Transverse colon (tissue), 4 donors: Measurements from ENCODE around the gene FAM120B. TPM values are rescaled to one million over a fixed set of nuclear protein-coding genes. Genes with fewer than 3 reads are reported as not detected.

Experiments
- DNase-seq: peaks from one replicate; pipeline ENCODE4 v3.0.0-alpha.2; 2019
- H3K27ac ChIP-seq, 4 donors: fragments of 200-600 bp; sonication (generic); 2 replicates each; pipeline ENCODE4 v1.5.1; 2016 to 2018; ENCODE audit warnings: inconsistent platforms in 4 of 4
- H3K27me3 ChIP-seq: fragments of 200-600 bp; sonication (generic); 2 replicates; pipeline ENCODE4 v1.5.1; 2017; ENCODE audit warnings: inconsistent platforms
- H3K36me3 ChIP-seq, 4 donors: fragments of 200-600 bp; sonication (generic); 2 replicates each; pipeline ENCODE4 v1.5.1; 2017 to 2019; ENCODE audit warnings: inconsistent platforms in 4 of 4
- H3K4me1 ChIP-seq, 4 donors: fragments of 200-600 bp; sonication (generic); 2 replicates each; pipeline ENCODE4 v1.5.1; 2017 to 2020; ENCODE audit warnings: inconsistent platforms in 4 of 4
- H3K4me3 ChIP-seq, 4 donors: fragments of 200-600 bp; sonication (generic); 1 replicate in 1 of 4; 2 replicates in 3 of 4; pipeline versions ENCODE4 v1.5.1 to v1.6.1; 2017 to 2019; ENCODE audit warnings: inconsistent platforms in 4 of 4
- H3K9me3 ChIP-seq, 2 donors: fragments of 200-600 bp; sonication (generic); 2 replicates each; pipeline ENCODE4 v1.5.1; 2017 to 2019; ENCODE audit warnings: inconsistent platforms in 2 of 2
- EP300 ChIP-seq: sonication (generic); formaldehyde crosslinking; IDR thresholded peaks from one replicate; pipeline ENCODE4 v1.6.1; 2017; ENCODE audit warnings: antibody characterized with exemption, low read depth
- POLR2A ChIP-seq: fragments of 450-650 bp; IDR thresholded peaks from one replicate; pipeline ENCODE4 v1.6.1; 2016; ENCODE audit warnings: antibody characterized with exemption, mild to moderate bottlenecking, moderate library complexity
- POLR2AphosphoS5 ChIP-seq, 3 donors: sonication (generic); formaldehyde crosslinking; IDR thresholded peaks; one replicate each; pipeline ENCODE4 v1.6.1; 2016; ENCODE audit warnings: antibody characterized with exemption in 3 of 3
- WGBS, 2 donors: methylation state at CpG; one replicate each; pipeline ENCODE4 v1.1.5; 2018; ENCODE audit warnings: low coverage in 1 of 2; 5-methylcytosine and 5-hydroxymethylcytosine counted together
- in situ Hi-C, 4 donors: fragments of 200-750 bp; cut with MboI; loops; one replicate each; pipeline versions ENCODE4 v1.15.0 to v1.15.1; 2017; ENCODE audit warnings: low sequenced_read_pairs in 3 of 4, low pct_ligation_motif_present in 1 of 4, low pct_unique_long_range_greater_than_20kb in 1 of 4
- intact Hi-C: fragments of 100-400 bp; cut with DNase I; formaldehyde crosslinking; loops from one replicate; pipeline ENCODE4 v1.15.1; 2023; ENCODE audit warnings: low total_unique reads
- total RNA-seq, 4 donors: library from RNA; depleted of rRNA; stranded (reverse); fragments of >200 nt; gene quantifications; one replicate each; pipeline ENCODE4 v1.1.0, GENCODE V29; 2016
- TF ChIP-seq, protein P1 (sequence below), 5 experiments: fragments of 200-600 bp in 3 of 5; fragments of 450-650 bp in 2 of 5; sonication (generic) in 3 of 5; IDR thresholded peaks; 1 replicate in 2 of 5; 2 replicates in 3 of 5; pipeline ENCODE4 v1.5.1; 2016 to 2017; ENCODE audit warnings: antibody characterized with exemption in 5 of 5, inconsistent platforms in 3 of 5, mild to moderate bottlenecking in 2 of 5, moderate library complexity in 1 of 5

Gene FAM120B
- total RNA-seq, 4 donors from 2014 or later = 24.7 to 35.9 (median 26.7) TPM

DNA sequence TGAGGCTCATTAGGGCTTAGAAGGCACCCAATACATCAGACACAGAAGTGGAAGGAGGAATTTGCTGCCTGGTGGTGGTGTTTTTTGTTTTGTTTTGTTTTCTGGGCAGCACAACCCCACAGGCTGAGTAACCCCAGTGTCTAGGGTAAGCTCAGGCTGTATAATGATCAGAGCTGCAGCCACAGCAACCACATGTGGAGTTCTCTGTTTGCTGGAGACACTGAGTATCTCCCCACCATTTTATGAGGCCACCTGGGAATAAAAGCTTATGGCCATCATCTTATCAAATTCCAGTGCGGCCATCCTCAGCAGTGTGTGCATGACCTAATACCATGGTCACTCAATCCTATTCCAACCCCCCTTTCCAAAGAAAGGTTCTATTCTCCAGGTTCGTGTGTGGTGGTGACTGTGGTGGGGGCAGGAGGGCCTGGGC is 12.2 kb upstream of the FAM120B start:
- Histone ChIP-seq H3K36me3 (no peaks in the 10 kb centered on the region), H3K27me3 (peaks cover 92% of the 10 kb centered on the region), H3K4me3 (no peak overlapping the region), H3K4me1 (peaks cover 16 to 61% (median 58%) of the 10 kb centered on the region in 4 donors), H3K9me3 (no peaks in the 10 kb centered on the region), H3K27ac (no peak overlapping the region)
- intact Hi-C loops = no loop called here
- 17 to 39% methylated on average over 1 to 2 of the region's 2 CpGs for WGBS, 2 donors
- in situ Hi-C loops = no loop called here
- TF ChIP-seq POLR2A (no peak), EP300 (no peak), POLR2AphosphoS5 (IDR thresholded peaks at IDR 0.05) (no peak)
- TF ChIP-seq, protein P1, sequence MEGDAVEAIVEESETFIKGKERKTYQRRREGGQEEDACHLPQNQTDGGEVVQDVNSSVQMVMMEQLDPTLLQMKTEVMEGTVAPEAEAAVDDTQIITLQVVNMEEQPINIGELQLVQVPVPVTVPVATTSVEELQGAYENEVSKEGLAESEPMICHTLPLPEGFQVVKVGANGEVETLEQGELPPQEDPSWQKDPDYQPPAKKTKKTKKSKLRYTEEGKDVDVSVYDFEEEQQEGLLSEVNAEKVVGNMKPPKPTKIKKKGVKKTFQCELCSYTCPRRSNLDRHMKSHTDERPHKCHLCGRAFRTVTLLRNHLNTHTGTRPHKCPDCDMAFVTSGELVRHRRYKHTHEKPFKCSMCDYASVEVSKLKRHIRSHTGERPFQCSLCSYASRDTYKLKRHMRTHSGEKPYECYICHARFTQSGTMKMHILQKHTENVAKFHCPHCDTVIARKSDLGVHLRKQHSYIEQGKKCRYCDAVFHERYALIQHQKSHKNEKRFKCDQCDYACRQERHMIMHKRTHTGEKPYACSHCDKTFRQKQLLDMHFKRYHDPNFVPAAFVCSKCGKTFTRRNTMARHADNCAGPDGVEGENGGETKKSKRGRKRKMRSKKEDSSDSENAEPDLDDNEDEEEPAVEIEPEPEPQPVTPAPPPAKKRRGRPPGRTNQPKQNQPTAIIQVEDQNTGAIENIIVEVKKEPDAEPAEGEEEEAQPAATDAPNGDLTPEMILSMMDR (IDR thresholded peaks at IDR 0.05) = no peak
- no peak for DNase-seq

DNA sequence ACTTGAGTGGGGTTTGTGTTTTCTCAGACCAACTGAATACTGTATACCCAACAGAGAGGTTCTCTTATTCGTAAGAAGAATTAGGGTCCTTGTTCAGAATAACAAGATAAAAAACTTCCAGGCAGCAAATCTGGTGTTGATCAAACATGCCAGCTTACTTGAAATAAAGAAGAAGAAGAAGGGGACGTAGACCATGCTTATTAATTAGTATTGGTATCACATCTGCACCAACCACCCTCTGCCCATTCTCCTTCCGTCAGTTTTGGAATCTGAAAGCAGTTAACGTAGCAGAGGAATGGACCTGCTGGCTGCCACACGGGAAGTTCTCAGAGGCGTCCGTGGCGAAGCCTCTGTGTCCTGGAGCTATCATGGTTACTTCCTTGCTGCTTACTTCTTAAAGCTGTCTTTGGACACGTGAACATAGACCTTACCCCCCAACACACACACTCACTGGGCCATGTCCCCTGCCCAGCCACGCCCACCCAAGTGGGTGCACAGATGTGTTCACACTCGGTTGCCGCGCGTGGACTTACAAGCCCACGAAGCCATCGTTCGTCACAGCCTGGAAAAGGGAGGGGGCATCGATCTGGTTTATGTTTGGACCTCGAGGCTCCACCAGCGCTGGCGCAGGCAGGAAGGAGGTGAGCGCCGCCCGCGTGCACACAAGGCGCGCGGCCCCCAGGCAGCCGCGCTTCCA is 11.6 kb upstream of the FAM120B start:
- Histone ChIP-seq H3K27me3 (peaks cover 92% of the 10 kb centered on the region), H3K36me3 (no peaks in the 10 kb centered on the region), H3K4me3 (peak overlapping the region; percentile 29 to 53 (median 42)), H3K9me3 (no peaks in the 10 kb centered on the region), H3K27ac (peak overlapping the region in 1 of 4 donors; percentile 77), H3K4me1 (peaks cover 12 to 55% (median 52%) of the 10 kb centered on the region in 4 donors)
- DNase-seq = no peak
- intact Hi-C loops = no loop called here
- in situ Hi-C loops = no loop called here
- TF ChIP-seq POLR2A (no peak), POLR2AphosphoS5 (IDR thresholded peaks at IDR 0.05) (no peak), EP300 (no peak)
- TF ChIP-seq, protein P1 (IDR thresholded peaks at IDR 0.05) = no peak
- WGBS, 2 donors = 12 to 32% methylated on average over 6 to 30 of the region's 30 CpGs

DNA sequence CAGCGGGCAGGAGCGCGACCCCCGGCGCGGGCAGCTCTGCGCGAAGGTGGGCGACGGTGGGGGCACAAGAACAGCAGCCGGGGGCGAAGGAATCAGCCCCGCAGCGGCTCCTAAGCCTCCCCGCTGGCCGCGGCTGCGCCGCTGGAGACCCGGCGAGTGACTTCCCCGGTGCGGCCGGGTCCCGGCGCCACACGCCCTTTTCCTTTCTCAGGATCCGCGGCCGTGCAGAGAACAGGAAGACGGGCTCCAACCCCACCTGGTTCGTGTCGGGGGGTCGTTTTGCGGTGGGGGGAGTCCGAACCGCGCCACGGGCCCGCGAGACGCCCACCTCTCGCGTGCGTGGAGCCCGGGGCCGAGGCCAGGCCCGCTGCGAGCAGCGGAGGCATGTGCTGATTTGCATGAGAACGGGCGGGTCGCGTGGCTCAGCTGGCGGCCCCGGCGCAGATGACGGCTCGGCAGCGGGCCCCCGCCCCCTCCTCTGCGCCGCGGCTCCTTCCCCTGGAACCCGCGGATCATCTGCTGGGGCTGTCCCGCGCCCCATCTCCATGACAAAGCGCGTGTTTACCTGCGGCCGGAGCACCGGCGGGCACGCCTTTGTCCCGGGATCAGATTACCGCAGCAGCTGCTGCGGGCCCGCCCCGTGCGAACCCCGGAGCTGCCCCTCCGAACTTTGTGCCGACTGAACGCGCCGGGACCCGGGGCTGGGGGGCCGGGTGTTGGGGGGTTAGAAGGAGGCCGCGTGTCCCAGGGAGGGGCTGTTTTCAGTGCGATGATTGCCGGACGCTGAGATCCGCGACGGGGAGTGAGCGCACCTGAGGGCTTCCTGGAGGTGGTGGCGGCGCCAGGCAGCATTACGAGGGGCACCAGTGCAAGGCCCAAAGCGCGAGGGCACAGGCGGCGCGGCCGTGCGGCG is 10.8 kb upstream of the FAM120B start:
- intact Hi-C loops = no loop called here
- Histone ChIP-seq H3K4me1 (peaks cover 12 to 51% (median 49%) of the 10 kb centered on the region in 4 donors), H3K9me3 (no peaks in the 10 kb centered on the region), H3K4me3 (peak overlapping the region; percentile 29 to 53 (median 42)), H3K36me3 (no peaks in the 10 kb centered on the region), H3K27me3 (peaks cover 89% of the 10 kb centered on the region), H3K27ac (peak overlapping the region in 3 of 4 donors; percentile 39 to 77 (median 48))
- peak; percentile 44 to 51 (median 50) for TF ChIP-seq POLR2AphosphoS5 (IDR thresholded peaks at IDR 0.05)
- no peak for TF ChIP-seq EP300
- TF ChIP-seq POLR2A = peak; percentile 20
- peak; percentile 49 for DNase-seq
- in situ Hi-C loops = no loop called here
- WGBS, 2 donors = 1% methylated on average over 41 of the region's 109 CpGs; no CpG with 5 or more reads in 1 of the 2 donors

DNA sequence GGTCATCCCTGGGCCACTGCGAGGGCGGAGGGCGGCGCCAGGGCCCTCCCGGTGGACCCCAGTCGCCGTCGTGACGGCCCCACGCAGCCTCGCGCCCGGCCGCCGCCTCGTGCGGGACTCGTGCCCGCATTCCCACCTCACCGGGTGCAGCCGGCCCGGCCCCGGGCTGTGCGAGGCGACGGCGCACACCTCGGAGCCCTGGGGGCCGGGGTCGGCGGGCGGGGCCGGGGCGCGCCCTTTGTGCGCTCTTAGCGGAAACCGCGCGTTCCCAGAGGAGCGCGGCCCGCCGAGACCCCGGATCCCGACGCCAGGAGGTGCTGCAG is 10.2 kb upstream of the FAM120B start:
- Histone ChIP-seq H3K27ac (peak overlapping the region; percentile 39 to 77 (median 46)), H3K36me3 (no peaks in the 10 kb centered on the region), H3K9me3 (no peaks in the 10 kb centered on the region), H3K4me1 (peaks cover 12 to 48% (median 45%) of the 10 kb centered on the region in 4 donors), H3K4me3 (peak overlapping the region in 3 of 4 donors; percentile 35 to 53 (median 50)), H3K27me3 (peaks cover 86% of the 10 kb centered on the region)
- intact Hi-C loops = no loop called here
- in situ Hi-C loops = no loop called here
- no peak for DNase-seq
- WGBS, 2 donors = no CpG with 5 or more reads among the region's 47 CpGs
- TF ChIP-seq EP300 (no peak), POLR2AphosphoS5 (IDR thresholded peaks at IDR 0.05) (no peak), POLR2A (no peak)
- TF ChIP-seq, protein P1 (IDR thresholded peaks at IDR 0.05) = no peak
